Measurements from ENCODE around the gene TMEM248. TPM values are rescaled to one million over a fixed set of nuclear protein-coding genes. Genes with fewer than 3 reads are reported as not detected.
"Not testable (repeated sequence)": the region's sequence is repeated elsewhere in the genome, so short reads cannot be mapped to it uniquely, and the experiment has no call there.

The TMEM248 gene
- total RNA-seq, 1 experiment from 2014 or later: 98.0 TPM

DNA sequence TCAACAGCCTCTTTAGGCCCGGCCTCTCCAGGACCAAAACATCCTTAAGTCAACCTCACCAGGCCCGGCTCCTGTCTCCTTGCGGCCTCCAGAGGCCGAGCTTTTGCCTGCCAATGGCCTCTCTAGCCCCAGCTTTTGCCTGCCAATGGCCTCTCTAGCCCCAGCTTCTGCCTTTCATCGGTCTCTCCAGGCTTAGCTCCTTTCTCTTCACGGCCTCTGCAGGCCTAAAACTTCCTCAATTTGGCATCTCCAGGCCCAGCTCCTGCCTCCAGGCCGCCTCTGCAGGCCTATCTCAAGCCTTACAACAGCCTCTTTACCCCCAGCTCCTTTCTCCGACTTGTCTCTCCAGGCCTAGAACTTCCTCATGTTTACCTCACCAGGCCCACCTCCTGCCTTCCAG, 15.7 kb upstream of the TMEM248 start:
- H3K27ac Mint-ChIP-seq (ENCODE audit: unreplicated experiment): peak overlapping the region; percentile 19
- no peaks in the 10 kb centered on the region for H3K27me3 Mint-ChIP-seq (ENCODE audit: insufficient read depth, unreplicated experiment)
- H3K4me3 ChIP-seq (ENCODE audit: low read depth, low read length): no peak overlapping the region
- H3K9me3 ChIP-seq: no peaks in the 10 kb centered on the region
- no TSS peak for BruUV-seq (replicated peaks)
- H3K36me3 ChIP-seq (ENCODE audit: control insufficient read depth, insufficient read depth, low read length): no peaks in the 10 kb centered on the region; the same call in 1 of the 2 replicates
- H3K4me3 Mint-ChIP-seq (ENCODE audit: unreplicated experiment): no peak overlapping the region
- no peak for DNase-seq
- no peaks in the 10 kb centered on the region for H3K4me1 Mint-ChIP-seq (ENCODE audit: low read depth, unreplicated experiment)
- TF ChIP-seq CTCF (IDR thresholded peaks at IDR 0.05; ENCODE audit: insufficient read depth in 1 of 2, low read depth in 1 of 2, low read length in 1 of 2, severe bottlenecking in 1 of 2, unreplicated experiment in 1 of 2): no peak
- no peaks in the 10 kb centered on the region for H3K9me3 Mint-ChIP-seq (ENCODE audit: unreplicated experiment)
- no peaks in the 10 kb centered on the region for H3K27me3 ChIP-seq (replicated peaks; ENCODE audit: control insufficient read depth, insufficient read depth, low read length)
- ChIA-PET POLR2A (interaction anchor here (0.6 to 1.3 kb wide), 2 partner anchors 11 to 61 kb away, joined by 3 to 7 read pairs; no protein-coding TSS in a partner anchor), CTCF (interaction anchor here (0.5 to 1.5 kb wide), 6 partner anchors 16 to 805 kb away, joined by 3 to 4 read pairs (median 3); partner anchors contain the start of genes SBDS and TMEM248)
- no peaks in the 10 kb centered on the region for H3K4me1 ChIP-seq
- H3K36me3 Mint-ChIP-seq (ENCODE audit: insufficient read depth, unreplicated experiment): peaks cover 7% of the 10 kb centered on the region
- intact Hi-C loops (cut with micrococcal nuclease; ENCODE audit: unreplicated experiment): no loop called here

DNA sequence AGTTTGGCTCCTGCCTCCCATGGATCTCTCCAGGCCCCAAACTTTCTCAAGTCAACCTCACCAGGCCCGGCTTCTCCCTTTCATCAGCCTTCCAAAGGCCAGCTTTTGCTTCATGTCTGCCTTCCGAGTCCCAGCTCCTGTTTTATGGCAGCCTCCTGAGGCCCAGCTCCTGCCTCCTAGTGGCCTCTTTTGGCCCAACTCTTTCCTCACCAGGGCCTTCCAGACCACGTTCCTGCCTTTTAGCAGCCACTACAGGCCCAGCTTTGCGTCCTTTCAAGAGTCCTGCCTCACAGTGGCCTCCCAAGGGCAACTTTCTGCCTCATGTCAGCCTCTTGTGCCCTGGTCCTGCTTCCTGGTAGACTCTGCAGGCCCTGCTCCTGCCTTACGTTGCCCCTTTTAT, 15.3 kb upstream of the TMEM248 start:
- peaks cover 7% of the 10 kb centered on the region for H3K36me3 Mint-ChIP-seq (ENCODE audit: insufficient read depth, unreplicated experiment)
- no peaks in the 10 kb centered on the region for H3K9me3 Mint-ChIP-seq (ENCODE audit: unreplicated experiment)
- no peaks in the 10 kb centered on the region for H3K27me3 Mint-ChIP-seq (ENCODE audit: insufficient read depth, unreplicated experiment)
- H3K4me3 Mint-ChIP-seq (ENCODE audit: unreplicated experiment): no peak overlapping the region
- no peaks in the 10 kb centered on the region; the same call in 1 of the 2 replicates for H3K36me3 ChIP-seq (ENCODE audit: control insufficient read depth, insufficient read depth, low read length)
- no peak for DNase-seq
- no peaks in the 10 kb centered on the region for H3K4me1 Mint-ChIP-seq (ENCODE audit: low read depth, unreplicated experiment)
- H3K27ac Mint-ChIP-seq (ENCODE audit: unreplicated experiment): no peak overlapping the region
- no peaks in the 10 kb centered on the region for H3K4me1 ChIP-seq
- no peak overlapping the region for H3K4me3 ChIP-seq (ENCODE audit: low read depth, low read length)
- ChIA-PET POLR2A (interaction anchor here (1.3 kb wide), 1 partner anchor 61 kb away, joined by 7 read pairs; no protein-coding TSS in a partner anchor), CTCF (interaction anchor here (0.7 to 1.5 kb wide), 3 partner anchors 89 to 226 kb away, joined by 3 read pairs; partner anchors contain the start of gene SBDS)
- TF ChIP-seq CTCF (IDR thresholded peaks at IDR 0.05; ENCODE audit: insufficient read depth in 1 of 2, low read depth in 1 of 2, low read length in 1 of 2, severe bottlenecking in 1 of 2, unreplicated experiment in 1 of 2): peak in 1 of 2 experiments; percentile 18
- BruUV-seq (replicated peaks): no TSS peak
- intact Hi-C loops (cut with micrococcal nuclease; ENCODE audit: unreplicated experiment): no loop called here
- H3K27me3 ChIP-seq (replicated peaks; ENCODE audit: control insufficient read depth, insufficient read depth, low read length): no peaks in the 10 kb centered on the region
- no peaks in the 10 kb centered on the region for H3K9me3 ChIP-seq

DNA sequence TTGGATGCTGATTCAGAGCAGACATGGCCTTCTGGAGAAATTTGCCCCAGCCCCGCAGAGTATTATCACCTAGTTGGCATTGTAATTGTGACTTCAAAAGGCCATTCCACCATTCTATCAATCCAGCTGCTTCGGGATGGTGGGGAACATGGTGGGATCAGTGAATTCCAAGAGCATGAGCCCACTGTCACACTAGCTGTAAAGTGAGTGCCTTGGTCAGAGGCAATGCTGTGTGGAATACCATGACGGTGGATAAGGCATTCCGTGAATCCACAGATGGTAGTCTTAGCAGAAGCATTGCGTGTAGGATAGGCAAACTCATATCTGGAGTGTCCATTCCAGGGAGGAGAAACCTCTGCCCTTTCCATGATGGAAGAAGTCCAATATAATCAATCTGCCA, 13.3 kb upstream of the TMEM248 start:
- H3K9me3 Mint-ChIP-seq (ENCODE audit: unreplicated experiment): no peaks in the 10 kb centered on the region
- Histone ChIP-seq H3K27me3 (replicated peaks; ENCODE audit: control insufficient read depth, insufficient read depth, low read length) (no peaks in the 10 kb centered on the region), H3K9me3 (no peaks in the 10 kb centered on the region), H3K4me3 (ENCODE audit: low read depth, low read length) (no peak overlapping the region), H3K4me1 (no peaks in the 10 kb centered on the region), H3K36me3 (ENCODE audit: control insufficient read depth, insufficient read depth, low read length) (no peaks in the 10 kb centered on the region)
- ChIA-PET POLR2A (no interaction called here), CTCF (no interaction called here)
- H3K4me3 Mint-ChIP-seq (ENCODE audit: unreplicated experiment): no peak overlapping the region
- no TSS peak for BruUV-seq (replicated peaks)
- no peak overlapping the region for H3K27ac Mint-ChIP-seq (ENCODE audit: unreplicated experiment)
- intact Hi-C loops (cut with micrococcal nuclease; ENCODE audit: unreplicated experiment): no loop called here
- no peak for TF ChIP-seq CTCF (IDR thresholded peaks at IDR 0.05; ENCODE audit: insufficient read depth in 1 of 2, low read depth in 1 of 2, low read length in 1 of 2, severe bottlenecking in 1 of 2, unreplicated experiment in 1 of 2)
- no peak for DNase-seq
- H3K27me3 Mint-ChIP-seq (ENCODE audit: insufficient read depth, unreplicated experiment): no peaks in the 10 kb centered on the region
- peaks cover under 1% of the 10 kb centered on the region for H3K36me3 Mint-ChIP-seq (ENCODE audit: insufficient read depth, unreplicated experiment)
- no peaks in the 10 kb centered on the region for H3K4me1 Mint-ChIP-seq (ENCODE audit: low read depth, unreplicated experiment)

DNA sequence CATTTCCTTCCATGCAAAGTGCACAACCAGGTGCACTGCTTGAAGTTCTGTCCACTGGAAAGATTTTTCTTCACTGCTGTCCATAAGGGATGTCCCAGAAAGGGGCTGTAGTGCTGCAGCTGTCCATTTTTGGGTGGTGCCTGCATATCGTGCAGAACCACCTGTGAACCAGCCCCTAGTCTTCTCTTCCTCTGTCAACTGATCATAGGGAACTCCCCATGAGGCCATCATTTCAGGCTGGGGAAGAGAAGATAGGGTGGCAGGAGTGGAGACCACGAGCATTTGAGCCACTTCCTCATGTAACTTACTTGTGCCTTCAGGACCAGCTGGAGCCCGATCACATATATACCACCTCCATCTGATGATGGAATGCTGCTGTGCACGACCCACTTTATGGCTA, 12.4 kb upstream of the TMEM248 start:
- H3K27me3 ChIP-seq (replicated peaks; ENCODE audit: control insufficient read depth, insufficient read depth, low read length); DNase-seq; H3K4me3 Mint-ChIP-seq (ENCODE audit: unreplicated experiment); H3K36me3 ChIP-seq (ENCODE audit: control insufficient read depth, insufficient read depth, low read length); H3K4me3 ChIP-seq (ENCODE audit: low read depth, low read length); H3K4me1 ChIP-seq; H3K4me1 Mint-ChIP-seq (ENCODE audit: low read depth, unreplicated experiment); H3K27ac Mint-ChIP-seq (ENCODE audit: unreplicated experiment); intact Hi-C loops (cut with micrococcal nuclease; ENCODE audit: unreplicated experiment); CTCF ChIA-PET; BruUV-seq (replicated peaks); H3K27me3 Mint-ChIP-seq (ENCODE audit: insufficient read depth, unreplicated experiment); POLR2A ChIA-PET; H3K9me3 Mint-ChIP-seq (ENCODE audit: unreplicated experiment); H3K9me3 ChIP-seq; H3K36me3 Mint-ChIP-seq (ENCODE audit: insufficient read depth, unreplicated experiment): not testable (repeated sequence)

All from Caco-2 (cell line).